NCI-H82 treated with DMSO at 0.1 percent for 48 hours (cell line): ENCODE results near the gene NET1.

Experiments used
- DNase-seq: peaks from one replicate; lab custom pipeline; 2025; ENCODE audit not compliant: unreplicated experiment; lab: John Stamatoyannopoulos, UW

The NET1 gene

DNA sequence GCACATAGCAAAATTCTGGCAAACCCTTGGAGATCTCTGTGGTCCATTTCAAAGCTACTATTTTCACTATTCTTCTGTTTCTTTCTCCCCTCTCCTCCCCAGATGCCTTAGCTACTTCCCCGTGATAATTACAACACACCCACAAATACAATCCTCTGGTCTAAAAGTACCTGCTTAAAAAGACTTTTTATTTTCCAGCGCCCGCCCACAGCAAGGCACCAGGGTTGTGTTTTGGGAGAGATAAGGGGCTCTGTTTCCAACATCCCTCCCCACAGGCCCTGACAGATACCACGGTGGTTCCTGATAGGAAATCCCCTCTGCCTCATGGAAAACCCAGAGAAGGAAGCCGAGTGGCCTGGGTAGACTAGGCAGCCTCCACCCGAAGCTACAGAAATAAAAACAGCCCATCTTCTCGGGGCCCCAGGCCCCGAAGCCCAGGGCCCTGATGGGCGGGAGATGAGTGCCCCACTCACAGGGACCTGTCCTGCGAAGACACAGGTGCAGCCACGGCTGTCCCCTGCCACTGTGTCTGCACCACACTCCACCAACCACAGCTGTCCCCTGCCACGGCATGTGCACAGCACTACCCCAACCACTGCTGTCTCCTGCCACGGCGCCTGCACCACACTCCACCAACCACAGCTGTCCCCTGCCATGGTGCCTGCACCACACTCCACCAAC lies 67.3 kb downstream of the NET1 start:
- DNase-seq: no peak

DNA sequence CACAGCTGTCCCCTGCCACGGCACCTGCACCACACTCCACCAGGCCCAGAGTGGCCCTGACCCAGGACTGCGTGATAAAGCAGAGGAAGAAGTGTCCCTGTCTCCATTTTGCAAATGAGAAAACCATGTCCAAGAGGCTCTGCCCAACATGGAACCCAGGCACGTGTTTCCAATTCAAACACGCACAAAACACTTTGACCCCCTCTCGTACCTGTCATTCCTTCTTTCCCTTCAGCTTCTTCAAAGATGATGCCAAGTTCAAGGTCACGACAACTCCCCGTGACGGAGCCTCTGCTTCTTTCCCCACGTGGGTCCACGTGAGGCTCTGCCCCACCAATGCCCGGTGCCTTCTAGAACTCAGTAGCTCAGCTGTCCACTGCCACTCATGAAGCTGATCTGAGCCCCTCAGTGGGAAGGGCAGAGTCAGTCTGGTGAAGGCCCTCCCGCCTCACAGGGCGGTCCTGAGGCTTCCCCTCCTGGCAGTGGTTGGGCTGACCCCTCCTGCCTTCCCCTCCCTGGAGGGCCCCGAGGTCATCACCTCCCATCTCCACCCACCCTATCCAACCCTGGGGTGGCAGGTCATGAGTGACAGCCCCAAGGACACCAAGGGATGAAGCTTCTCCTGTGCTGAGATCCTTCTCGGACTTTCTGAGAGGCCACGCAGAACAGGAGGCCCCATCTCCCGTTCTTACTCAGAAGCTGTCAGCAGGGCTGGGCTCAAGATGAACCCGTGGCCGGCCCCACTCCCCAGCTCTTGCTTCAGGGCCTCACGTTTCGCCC lies 68.0 kb downstream of the NET1 start:
- DNase-seq: no peak

DNA sequence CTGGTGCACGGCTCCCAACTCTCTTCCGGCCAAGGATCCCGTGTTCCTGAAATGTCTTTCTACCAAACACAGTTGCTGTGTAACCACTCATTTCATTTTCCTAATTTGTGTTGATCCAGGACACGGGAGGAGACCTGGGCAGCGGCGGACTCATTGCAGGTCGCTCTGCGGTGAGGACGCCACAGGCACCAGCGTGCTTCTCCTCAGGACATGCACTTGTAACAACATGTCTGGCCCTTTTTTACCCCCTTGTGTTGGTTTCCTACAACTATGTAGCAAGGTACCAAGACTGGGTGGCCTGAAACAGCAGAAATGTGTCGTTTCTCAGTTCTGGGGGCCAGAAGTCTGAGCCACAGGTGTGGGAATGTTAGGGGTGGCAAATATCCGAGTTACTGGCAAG lies 68.8 kb downstream of the NET1 start:
- no peak for DNase-seq

DNA sequence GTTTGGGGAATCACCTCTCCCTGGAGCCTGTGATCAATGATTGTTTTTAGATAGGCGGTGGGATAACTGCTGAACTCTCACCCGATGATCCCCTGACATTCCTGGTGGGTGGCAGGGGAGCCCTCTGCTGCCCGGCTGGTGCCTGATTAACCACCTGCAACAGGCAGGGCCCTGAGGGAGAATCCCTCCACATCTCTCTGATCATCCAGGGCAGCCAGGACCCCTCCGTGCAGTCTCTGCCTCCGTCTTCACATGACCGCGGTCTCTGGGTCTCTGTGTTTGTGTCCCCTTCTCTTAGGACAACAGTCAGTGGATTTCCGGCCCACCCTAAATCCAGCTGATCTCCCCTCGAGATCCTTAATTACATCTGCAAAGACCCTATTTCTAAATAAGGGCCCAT lies 69.7 kb downstream of the NET1 start:
- no peak for DNase-seq

DNA sequence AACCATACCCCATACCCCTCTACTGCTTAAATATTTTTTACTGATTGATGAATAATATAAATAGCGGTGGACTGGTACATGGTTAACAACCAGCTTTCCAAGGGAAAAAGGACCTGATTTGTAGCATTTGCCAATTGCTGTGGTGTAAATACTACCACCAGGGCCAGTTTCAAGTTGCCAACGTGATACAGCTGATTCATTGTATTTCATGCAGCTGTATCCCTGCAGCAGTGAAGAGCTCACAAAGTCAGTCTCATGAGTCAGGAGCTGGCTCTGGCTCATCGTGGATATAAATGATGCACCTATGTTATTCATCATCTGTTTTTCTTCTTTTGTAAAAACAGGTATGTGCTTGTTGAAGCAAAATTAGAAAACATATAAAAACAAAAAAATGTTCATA lies 71.8 kb downstream of the NET1 start:
- no peak for DNase-seq

DNA sequence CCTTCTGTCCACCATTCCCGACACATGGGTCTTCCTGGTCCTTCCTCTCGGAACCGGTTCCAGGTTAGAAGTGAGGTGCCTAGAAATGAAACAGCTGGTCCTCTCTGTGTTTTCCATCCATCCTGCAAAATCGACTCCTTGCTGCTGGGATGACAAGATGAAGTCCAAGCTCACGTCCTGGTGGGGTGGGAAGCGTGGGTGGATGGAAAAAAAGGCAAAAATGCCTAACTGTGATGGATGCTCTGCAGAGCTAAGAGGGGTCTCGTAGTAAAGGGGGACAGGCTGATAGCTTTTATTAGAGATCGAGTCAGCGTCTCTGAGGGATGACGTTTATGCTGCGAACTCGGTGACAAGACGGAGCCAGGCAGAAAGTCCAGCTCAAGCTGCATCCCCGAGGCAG lies 72.9 kb downstream of the NET1 start:
- DNase-seq: no peak

DNA sequence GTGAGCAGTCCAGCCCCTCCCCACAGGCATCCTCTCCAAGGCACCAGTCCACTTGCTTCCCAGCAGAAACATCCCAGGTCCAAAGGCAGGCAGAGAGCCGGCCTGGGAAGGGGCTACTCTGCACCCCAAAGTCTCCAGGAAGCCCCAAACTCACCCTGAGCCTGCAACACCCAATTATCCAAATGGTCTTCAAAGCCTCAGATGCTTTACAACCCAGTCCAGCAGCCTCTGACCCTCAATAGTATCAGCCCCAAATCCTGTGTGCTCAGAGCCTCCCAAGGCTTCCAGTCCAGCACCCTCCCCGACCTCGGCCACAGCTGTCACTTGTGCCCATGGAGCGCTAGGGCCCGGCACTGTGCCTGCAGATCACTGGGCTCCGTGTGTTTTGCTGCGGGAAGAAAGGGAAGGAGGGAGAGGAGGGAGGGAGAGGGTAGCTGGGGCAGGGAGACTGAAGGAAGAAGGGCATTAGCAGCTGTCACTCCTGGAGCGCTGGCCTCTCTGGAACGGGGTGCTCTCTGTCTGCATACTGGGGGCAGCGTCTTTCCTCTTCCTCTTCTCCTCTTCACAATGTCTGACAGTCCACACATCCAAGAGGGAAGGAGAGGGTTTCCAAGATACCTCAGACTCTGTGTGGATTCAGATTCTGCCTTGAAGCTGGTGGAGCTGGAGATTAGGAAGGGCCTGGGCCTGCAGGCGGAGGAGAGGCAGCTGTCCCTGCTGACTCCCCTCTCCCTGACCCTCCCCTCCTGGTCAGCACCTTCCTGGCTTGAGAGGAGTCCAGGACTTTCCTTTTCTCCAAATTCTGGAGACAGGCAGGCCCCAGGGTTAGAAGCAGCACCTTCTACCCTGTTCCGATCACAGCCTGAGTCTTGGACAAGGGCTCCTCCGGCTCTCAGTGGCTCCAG lies 73.8 kb downstream of the NET1 start:
- no peak for DNase-seq

DNA sequence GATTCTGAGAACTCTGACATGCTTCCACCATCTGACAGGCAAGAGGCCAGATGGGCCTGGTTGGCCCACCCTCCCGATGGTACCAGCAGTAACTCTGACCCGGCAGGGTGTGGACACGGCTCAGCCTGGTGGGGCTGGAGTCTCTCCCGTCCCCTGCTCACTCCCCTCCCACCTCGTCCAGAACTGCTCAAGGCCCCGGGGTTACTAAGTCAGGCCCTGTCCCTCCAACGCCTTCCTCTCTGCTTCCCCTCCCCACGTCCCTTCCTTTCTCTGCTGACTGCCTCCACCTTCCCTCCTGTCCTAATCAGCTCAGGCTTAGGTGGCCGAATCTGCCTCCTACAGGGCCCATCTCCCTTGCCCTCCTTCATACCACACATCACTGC lies 74.5 kb downstream of the NET1 start:
- DNase-seq: no peak

DNA sequence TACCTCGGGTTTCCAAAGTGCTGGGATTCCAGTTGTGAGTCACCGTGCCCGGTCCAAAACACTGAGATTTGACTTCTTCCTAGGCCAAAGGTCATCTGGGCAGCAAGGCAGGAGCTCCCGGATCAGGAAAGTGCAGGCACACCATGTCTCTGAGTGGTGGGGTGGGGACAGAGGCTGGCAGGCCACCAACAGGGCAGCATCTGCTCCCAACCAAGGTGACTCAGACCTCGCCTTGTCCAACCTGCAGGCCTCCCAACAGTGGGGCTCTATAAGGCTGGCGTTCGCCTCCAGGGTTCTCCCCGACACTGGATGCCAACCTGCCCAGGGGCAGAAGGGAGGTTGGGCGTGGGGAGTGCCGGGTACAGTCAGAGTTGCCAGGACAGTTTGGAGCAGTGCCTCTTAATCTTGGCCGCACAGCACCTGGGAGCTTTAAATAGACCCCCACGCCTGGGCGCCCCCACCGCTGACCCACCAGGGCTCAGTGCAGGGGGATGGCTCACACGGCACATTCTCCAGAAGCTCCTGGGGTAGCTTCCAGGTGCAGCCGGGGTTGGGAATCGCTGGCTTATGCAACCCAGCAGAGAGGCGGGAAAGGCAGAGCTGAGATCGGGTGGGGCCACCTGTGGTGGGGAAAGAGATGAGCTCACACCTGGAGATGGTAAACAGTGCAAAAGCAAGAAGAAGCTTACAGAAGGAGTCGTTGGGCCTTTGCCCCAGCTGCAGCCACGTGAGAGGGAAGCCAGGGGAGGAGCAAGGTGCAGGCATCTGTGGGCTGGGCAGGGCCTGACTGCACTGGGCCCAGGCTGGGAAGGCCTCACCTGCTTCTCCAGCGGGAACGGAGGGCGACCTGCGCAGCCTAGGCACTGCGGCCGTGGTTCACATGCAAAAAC lies 76.2 kb downstream of the NET1 start:
- DNase-seq: no peak

DNA sequence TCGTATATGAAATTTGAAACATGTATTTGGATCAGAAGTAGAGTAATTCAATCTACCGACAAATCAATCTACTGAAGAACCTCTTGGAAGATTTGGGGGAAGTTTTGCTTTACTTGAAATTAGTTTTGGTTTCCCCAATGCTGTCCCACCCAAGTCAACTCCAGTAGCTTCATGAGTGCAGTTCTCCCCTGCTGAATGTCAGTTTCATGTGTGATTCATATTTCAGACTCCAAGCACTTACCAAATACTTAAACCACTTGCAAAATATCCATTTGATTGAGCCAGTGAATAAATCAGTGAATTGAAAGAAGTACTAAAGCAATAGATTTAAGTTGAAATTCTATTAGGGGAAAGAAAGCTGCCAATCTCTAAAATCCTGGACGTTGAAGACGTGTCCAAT lies 77.7 kb downstream of the NET1 start:
- DNase-seq: no peak

DNA sequence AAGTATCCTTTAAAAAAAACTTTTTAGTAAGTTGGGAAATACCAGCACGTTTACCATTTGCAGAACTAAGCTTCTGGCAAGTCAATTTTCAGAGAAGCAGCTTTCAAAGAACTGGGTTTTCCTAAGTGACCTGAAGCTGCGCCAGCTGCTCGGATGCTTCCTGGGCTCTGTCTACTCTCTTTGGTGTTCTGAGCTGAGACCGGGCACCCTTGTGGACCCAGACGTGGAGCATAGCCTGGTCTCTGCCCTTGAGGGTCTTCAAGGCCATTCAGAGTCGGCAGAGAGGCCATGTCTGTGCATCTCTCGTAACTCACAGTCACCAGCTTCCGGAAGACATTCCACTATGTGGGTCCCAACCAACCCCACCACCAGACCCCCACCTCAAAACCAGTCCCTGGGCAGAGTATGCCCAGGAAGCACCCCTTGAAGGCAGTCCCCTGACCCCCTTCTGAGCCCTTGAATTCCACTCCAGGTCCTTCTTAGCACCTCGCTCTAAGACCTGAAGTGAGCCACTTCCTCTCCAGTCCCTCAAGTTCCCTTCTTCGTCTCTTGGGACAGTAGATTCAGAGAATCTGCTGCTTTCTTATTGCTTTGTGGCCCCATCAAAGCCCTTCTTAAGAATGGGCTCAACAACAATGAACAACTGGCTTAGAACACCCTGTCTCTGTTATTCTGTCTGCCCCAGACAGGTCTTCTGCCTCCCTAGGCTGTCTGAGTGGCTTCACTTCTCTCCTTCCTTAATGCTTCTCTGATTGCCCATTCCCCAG lies 78.5 kb downstream of the NET1 start:
- no peak for DNase-seq

DNA sequence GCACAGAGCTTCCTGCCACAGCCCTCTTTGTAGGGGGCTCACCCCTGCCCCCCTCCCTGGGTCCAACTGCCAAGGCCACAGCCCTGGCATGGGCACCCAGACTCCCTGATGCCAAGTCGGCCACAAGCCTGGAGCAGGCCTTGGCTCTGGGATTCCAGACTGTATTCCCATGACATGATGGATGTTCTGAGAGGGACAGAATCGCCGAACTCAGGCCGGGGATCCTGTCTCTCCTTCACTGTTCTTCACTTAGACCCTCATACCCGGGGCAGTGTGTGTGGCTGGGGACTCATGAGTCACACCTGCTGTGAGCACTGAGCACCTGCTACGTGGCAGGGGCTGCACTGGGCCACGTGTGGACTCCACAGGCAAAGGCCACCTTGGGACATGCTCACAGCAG lies 79.1 kb downstream of the NET1 start:
- no peak for DNase-seq

DNA sequence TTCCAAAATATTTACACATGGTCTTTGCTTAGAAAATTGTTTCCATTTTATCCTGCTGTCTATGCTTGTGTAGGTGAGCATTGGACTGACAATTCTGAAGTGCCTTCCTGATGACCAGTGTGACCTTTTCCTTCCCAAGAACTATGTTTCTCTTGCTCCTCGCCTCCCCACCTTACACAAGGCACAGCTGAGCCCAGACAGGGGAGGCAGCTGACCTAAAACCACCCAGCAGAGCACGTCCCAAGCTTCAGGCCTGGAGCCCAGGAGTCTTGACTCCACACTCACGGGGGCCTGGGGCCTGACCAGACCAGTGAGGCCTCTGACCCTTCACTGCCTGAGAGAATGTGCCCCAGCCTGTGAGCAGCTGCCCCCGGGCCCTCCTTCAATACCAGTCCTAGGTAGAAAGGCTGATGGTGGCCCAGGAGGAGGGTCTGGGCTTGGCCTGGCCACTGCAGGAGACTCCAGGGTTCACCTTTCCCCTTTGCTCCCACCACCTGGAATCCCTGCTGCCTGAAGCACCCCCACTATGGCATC lies 80.0 kb downstream of the NET1 start:
- DNase-seq: no peak

DNA sequence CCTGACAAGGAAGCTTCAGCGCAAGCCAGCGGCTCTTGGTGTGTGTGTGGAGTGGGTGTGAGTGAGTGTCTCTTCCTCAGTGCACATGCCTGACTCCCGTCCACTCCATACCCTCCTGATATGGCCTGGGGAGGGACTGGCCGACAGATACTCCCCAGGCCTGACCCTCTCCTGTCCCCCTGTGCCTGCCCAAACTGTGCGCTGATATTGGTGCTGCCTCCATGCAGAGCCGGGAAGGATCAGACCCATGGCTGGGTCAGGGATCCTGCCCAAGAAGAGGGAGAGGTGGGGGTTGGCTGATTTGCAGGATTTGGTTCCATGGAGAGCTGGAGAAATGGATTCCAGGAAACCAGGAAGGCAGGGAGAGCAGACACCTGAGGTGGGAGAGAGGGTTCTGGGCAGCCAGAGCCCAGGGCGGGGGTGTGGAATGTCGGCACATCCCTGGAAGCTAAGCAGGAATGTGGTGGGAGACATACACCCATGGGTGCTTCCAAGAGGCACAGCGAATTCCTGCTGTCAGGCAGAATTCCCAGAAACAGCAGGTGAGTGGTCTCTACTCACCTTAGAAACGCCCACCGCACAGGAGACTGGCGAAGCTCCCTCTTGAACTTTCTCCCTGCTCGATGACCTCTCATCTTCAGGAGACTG lies 80.7 kb downstream of the NET1 start:
- DNase-seq: no peak

DNA sequence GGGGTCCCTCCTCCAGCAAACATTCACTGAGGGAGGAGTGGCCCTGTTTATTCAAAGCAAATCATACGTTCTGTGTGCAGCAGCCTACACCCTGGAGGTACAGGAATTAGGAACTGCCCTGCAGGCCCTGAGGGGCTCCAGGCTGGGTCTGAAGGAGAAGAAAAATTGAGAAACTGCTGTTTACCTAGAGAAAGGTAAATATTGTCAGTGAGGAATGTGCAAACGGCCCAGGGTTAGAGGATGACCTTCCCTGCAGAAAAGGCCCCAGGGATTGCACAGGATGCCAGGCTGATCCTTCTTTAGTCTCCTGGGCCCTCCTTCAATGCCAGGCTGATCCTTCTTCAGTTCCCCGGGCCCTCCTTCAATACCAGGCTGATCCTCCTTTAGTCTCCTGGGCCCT lies 81.3 kb downstream of the NET1 start:
- no peak for DNase-seq

DNA sequence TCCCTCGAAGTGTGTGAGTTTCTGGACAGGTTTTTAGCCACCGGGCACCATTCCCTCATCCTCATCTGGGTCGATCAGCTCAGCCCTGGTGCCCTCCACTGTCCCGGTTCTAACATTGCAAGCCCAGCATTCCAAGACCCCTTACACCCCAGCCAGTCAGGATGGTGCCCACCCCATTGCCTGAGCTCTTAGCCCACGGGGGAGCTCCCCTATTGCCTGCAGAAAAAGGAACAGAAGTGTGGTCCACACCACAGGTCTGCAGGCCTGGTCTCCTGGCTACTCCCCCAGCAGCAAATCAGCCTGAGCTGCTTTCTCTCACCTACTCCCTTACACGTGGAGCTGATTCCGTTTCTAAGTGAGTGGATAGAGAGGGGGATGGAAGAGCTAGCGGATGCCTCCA lies 82.3 kb downstream of the NET1 start:
- DNase-seq: no peak

DNA sequence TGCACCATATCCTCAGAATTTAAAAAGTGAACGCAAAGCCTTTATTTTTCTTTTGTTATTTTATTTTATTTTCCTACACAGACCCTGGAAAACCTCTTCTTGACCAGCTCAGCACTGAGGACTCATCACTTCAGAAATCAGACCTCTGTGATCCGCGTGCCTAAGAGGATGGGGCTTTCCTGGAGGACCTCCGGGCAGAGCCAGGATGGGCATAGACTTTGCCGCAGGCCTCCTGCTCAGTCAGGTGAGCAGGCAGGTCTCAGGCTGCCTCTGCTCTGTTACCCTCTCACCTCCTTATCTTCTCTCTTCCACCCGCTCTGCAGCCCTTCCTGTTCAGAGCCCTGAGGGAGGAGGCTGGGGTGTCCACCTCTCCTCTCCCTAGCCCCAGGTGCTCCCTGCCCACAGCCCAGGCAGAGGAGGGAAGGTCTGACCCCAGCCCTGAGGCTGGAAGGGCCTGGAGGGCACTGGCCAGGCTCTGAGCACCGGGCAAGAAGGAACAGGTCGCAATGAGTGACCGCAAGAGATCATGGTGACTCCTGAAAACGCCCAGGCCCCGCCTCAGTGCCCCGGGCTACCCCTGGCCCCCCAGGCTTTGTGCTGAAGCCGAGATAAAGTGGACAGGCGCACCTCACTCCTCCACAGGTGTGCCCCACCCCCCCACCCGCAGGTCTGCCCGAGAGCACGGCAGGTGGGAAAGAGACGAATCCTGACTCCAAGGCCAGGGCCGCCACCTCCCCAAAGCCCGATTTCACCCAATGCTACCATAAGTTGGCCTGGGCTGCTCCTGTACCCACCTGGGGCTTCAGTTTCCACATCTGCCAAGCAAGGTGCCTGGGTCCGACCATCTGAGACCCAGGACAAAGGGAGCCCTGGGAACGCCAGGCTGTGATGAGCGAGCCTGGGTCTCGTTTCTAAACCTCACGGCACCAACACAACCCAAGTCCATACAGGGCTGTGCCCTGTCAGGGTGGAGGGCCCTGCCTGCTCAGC lies 84.2 kb downstream of the NET1 start:
- no peak for DNase-seq

DNA sequence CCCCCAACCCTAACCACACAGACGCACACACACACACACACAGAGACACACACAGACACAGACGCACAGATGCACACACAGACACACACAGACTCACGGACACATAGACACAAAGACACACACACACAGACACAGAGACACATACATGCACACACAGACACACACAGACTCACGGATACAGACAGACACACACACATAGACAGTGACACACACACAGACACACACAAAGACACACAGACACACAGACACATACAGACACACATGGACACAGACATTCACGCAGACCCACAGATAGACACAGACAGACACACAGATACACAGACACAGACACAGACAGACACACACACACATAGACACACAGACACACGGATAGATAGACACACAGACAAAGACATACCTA lies 84.9 kb downstream of the NET1 start:
- DNase-seq: no peak
